Uterus (tissue), 2 donors: ENCODE data around the gene TMEM250.

Experiments used
- CTCF ChIP-seq, 4 experiments: fragments of 200-600 bp in 2 of 4; fragments of 450-650 bp in 2 of 4; sonication (generic) in 2 of 4; IDR thresholded peaks; one replicate each; pipeline ENCODE4 v1.5.1; 2016 to 2019; ENCODE audit warnings: antibody characterized with exemption in 4 of 4, mild to moderate bottlenecking in 2 of 4, moderate library complexity in 1 of 4
- POLR2A ChIP-seq, 2 donors: fragments of 450-650 bp; IDR thresholded peaks; one replicate each; pipeline ENCODE4 v1.6.1; 2016; ENCODE audit warnings: antibody characterized with exemption in 2 of 2, mild to moderate bottlenecking in 1 of 2, moderate library complexity in 1 of 2

- TF ChIP-seq POLR2A (IDR thresholded peaks at IDR 0.05) (no peak), CTCF (IDR thresholded peaks at IDR 0.05) (no peak)
Measured at GRCh38 chr9:136104488-136104800, 14.2 kb downstream of the TMEM250 start.
